Measurements from ENCODE around the gene OR51A7.
"Not testable (repeated sequence)": the region's sequence is repeated elsewhere in the genome, so short reads cannot be mapped to it uniquely, and the experiment has no call there.

The OR51A7 gene

GRCh38 chr11:4903484-4903883 is at the start of gene OR51A7:
OR51A7 (plus strand) TSS chr11:4903783; CDS start chr11:4907370, 3,587 bp downstream.
- no peak for DNase-seq (ENCODE audit: low spot score)

DNA sequence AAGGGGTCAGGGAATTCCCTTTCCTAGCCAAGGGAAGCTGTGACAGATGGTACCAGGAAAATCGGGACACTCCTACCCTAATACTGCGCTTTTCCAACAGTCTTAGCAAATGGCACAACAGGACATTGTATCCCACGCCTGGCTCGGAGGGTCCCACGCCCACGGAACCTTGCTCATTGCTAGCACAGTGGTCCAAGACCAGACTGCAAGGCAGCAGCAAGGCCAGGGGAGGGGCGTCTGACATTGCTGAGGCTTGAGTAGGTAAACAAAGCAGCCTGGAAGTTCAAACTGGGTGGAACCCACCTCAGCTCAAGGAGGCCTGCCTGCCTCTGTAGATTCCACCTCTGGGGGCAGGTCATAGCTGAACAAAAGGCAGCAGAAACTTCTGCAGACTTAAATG is 49.3 kb upstream of the OR51A7 start:
- DNase-seq (ENCODE audit: low spot score): not testable (repeated sequence)

- DNase-seq (ENCODE audit: low spot score): no peak
Observed at GRCh38 chr11:4862447-4863236, 40.9 kb upstream of the OR51A7 start.

DNA sequence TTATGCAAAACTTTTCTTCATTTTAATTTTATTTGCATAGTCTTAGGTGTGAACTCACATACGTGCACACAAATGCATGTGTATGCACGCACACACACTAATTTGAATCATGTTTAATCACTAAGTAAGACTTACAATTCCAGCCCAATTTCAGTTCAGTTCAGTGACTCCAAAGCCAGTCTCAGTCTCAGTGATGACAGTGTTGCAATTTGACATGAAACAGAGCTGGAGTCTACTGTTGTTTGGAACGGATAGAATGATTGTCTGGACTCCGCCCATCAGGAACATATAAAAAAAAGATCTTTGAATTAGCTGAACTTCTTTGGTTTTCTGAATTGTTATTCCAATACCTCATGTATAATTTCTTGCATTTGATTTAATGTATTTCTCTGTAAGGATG is 39.7 kb upstream of the OR51A7 start:
- DNase-seq (ENCODE audit: low spot score): no peak

- DNase-seq (ENCODE audit: low spot score): no peak
Observed at GRCh38 chr11:4865855-4866254, 37.7 kb upstream of the OR51A7 start.

DNA sequence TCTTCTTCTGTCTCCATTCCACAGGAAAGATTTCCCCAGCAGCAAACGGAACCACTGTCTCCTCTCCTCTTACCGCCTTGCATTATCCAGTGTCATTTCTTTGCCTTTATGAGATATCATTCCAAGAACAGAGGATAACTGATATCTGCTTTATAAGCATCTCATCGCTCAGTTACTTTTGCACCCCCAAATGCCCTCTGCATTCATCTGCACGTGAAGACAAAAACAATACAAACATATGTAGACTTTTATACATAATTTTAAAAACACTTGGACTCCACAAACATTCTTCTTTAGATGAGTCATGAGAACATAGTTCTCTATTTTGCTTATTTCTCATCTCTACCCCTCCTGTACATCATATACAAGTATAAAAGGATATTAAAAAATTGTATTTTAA is 22.4 kb upstream of the OR51A7 start:
- no peak for DNase-seq (ENCODE audit: low spot score)

DNA sequence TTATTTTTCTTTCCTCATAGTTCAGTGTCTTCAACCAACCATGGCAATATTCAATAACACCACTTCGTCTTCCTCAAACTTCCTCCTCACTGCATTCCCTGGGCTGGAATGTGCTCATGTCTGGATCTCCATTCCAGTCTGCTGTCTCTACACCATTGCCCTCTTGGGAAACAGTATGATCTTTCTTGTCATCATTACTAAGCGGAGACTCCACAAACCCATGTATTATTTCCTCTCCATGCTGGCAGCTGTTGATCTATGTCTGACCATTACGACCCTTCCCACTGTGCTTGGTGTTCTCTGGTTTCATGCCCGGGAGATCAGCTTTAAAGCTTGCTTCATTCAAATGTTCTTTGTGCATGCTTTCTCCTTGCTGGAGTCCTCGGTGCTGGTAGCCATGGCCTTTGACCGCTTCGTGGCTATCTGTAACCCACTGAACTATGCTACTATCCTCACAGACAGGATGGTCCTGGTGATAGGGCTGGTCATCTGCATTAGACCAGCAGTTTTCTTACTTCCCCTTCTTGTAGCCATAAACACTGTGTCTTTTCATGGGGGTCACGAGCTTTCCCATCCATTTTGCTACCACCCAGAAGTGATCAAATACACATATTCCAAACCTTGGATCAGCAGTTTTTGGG is 21.6 kb upstream of the OR51A7 start, which contains the start of gene OR51T1:
OR51T1 (plus strand) TSS at position 41 of the 641 bp plus-strand sequence; CDS start at position 41, 0 bp downstream.
- DNase-seq (ENCODE audit: low spot score): no peak

- DNase-seq (ENCODE audit: low spot score): no peak
Observed at GRCh38 chr11:4882543-4882942, 21.0 kb upstream of the OR51A7 start.

GRCh38 chr11:4884361-4884760 is 19.2 kb upstream of the OR51A7 start:
- DNase-seq (ENCODE audit: low spot score): no peak

DNA sequence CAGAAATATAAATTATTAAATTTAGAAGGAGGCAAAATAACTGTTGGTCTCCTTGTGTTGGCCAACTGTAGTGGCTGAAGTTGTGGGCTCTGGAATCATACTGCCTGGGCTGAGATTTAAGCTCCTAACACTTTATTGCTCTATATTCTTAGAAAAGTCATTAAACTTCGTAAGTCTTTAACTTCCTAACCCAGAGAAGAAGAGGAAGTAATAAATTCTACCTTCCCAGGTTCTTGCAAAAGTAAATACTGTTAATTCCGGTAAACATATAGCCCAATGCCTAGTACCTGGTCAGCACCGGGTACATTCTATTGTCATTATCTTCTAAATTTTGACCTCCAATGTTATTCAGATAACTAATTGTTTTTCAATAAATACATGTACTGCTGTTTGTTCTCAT is 17.4 kb upstream of the OR51A7 start:
- DNase-seq (ENCODE audit: low spot score): no peak

DNA sequence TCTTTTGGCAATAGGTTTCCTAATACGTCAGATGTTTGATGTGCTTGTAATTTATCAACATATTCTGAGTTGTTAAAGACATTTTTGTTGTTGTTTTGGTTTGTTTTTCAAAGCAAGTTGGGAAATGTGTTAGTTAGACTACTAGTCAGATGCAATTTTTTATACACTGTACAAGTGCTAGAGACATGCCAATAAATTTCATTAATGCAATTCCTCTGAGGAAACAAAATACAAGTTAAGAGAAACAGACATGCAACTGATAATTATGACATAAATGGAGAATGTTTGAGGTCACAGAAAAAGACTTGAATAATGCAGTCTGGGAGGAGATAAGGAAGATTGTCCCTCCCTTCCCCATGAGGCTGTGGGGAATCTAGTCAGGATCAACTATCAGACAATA is 16.0 kb upstream of the OR51A7 start:
- DNase-seq (ENCODE audit: low spot score): no peak

GRCh38 chr11:4890279-4890678 is 13.3 kb upstream of the OR51A7 start:
- DNase-seq (ENCODE audit: low spot score): no peak

DNA sequence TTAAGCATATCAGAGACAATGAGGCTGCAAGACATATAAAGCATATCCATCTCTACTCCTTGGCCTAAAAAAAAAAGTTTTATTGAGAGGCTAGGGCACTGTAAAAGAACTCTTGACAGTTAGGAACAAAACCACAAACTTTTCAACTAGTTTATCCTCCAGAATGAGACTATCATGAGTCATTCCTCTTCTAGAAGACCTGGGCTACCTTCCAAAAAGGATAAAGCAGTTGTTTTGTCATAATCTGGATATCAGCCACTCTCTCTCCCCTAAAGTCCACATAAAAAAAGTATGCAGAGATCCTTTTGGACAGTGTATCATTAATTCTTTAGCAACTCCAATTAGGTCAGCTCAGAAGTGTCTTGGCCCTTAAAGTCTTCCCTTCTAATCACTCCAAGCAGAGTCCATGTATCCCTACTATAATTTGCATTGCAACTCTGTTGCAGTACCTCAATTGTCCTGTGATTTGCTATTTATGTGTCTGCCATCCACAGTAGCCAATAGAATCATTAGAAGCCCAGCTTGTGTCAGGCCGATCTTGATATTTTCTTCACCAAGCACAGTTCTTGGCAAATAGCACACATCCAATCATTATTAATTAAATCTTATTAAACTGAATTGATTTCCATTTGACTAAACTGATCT is 11.5 kb upstream of the OR51A7 start:
- DNase-seq (ENCODE audit: low spot score): peak; percentile 4

DNA sequence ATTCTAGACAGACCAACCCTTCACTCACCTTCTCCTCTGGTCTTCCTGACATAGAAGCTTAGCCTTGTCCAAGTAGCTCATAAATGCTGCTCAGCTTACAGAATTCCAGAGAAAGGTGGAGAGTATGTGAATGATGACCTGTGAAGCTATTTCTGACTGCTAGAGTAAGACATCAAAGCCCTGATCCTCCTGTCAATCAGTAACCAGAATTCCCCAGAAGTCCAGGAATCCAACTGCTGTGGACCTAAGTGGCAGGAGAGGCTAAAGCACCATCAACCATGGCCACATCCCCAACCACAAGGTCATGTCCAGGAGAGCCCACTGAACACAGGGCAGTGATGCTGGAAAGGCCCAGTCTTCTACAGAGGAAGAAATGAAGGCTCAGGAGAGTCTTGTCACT is 13.0 kb downstream of the OR51A7 start:
- no peak for DNase-seq (ENCODE audit: low spot score)

GRCh38 chr11:4919250-4919649 is 15.7 kb downstream of the OR51A7 start, which contains the start of gene OR51G2:
OR51G2 (minus strand) TSS chr11:4919350; CDS start chr11:4915663, 3,687 bp downstream.
- DNase-seq (ENCODE audit: low spot score): no peak

DNA sequence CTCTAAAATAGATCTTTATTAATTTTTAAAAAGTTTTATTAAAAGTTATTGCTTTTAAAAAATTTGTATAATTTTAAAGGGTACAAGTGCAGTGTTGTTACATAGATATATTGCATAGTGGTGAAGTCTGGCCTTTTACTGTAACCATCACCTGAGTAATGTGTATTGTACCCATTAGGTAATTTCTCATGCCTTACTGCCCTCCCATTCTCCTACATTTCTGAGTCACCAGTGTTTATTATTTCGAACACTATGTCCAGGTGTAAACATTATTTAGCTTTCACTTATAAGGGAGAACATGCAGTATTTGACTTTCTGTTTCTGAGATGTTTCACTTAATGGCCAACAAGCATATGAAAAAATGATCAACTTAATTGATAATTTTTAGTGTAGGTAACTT is 18.2 kb downstream of the OR51A7 start:
- DNase-seq (ENCODE audit: low spot score): no peak

- no peak for DNase-seq (ENCODE audit: low spot score)
Observed at GRCh38 chr11:4922304-4922703, 18.7 kb downstream of the OR51A7 start.

- DNase-seq (ENCODE audit: low spot score): no peak
Observed at GRCh38 chr11:4924239-4924638, 20.7 kb downstream of the OR51A7 start, which contains the start of gene OR51G1. OR51G1 (minus strand) TSS chr11:4924339; CDS start chr11:4924339, 0 bp downstream.

DNA sequence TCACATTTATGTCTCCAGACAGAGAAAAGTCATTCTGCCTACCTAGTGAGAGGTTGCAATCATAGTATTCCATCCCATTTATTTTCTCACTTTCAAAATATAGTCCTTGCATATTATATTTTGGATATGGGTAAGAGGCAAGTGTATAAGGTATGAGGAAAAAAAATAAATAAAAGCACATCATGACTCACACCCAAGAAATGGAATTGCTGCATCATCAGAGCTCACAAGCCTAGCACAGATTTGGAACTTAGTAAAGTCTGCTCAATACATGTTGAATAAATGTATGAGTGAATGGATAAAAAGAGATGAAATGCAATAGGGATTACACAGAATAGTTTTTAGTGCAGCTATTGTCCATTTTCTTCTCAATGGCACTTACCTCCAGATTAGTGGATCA is 23.0 kb downstream of the OR51A7 start:
- no peak for DNase-seq (ENCODE audit: low spot score)

- DNase-seq (ENCODE audit: low spot score): no peak
Observed at GRCh38 chr11:4932751-4933150, 29.2 kb downstream of the OR51A7 start.

DNA sequence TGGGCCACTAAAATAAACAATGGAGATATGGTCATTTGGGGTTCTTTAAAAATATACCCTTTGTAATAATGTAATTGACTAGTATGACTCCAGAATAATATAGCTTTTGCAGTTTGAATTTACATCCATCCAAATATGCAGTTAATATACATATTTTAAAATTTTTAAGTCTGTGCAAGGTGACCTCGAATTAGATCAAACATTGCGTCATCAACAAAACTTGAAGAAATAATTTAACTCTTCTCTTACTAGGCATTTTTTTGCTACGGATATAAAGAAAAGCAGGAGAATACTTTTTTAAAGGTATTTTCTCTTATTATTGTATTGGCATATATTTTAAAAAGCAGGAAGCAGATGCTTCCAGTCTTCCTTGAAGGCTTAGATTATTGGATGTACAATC is 33.2 kb downstream of the OR51A7 start:
- no peak for DNase-seq (ENCODE audit: low spot score)

DNA sequence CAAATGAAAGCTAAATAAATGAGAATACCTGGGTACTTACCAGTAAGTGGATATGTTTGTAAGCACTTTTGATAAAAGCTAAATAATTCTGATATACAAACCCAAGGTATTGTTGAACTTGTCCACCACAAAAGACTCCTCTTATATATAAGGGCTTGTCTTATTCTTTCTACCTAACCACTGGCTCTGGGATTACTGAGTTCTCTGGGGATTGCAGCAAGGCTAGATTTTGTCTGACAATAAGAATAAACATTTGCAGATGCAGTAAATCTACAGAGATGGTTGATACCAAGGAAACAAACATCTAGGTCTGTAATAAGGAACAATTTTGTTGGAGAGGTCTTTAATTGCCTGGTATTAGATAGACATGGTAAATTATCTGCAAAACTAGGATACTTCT is 43.9 kb downstream of the OR51A7 start, which contains the start of gene OR51A4:
OR51A4 (minus strand) TSS at position 101 of the 400 bp plus-strand sequence. CDS start 505 bp downstream, outside the sequence.
- DNase-seq (ENCODE audit: low spot score): no peak

DNA sequence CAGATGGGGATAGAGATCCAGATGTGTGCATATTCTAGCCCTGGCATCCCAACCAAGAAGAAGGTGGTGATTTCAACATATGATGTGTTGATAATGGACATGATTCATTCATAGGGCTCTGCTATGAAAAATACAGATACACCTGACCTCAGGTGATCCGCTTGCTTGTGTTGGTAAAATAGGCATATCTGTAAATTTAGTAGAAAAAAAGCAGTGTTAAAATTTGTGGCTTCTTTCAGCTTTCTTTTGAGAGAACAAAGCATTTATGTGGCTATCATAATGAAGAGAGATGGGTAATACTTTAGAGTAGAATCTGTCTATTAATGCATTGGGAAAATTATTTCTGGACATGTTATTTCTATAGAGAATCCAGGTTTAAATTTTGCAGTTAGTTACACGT is 52.0 kb downstream of the OR51A7 start, which contains the start of gene OR51A2:
OR51A2 (minus strand) TSS at position 101 of the 400 bp plus-strand sequence; CDS start at position 101, 0 bp downstream.
- DNase-seq (ENCODE audit: low spot score): not testable (repeated sequence)
